HG03139 (cell line): ENCODE data around the gene SEMA4D.

Source experiments
- ATAC-seq: cut with Tn5 transposase; IDR thresholded peaks from one replicate; pipeline ENCODE4 v1.9.1; 2021; ENCODE audit not compliant: unreplicated experiment

Gene SEMA4D

GRCh38 chr9:89414670-89415324 is 83.1 kb downstream of the SEMA4D start:
- ATAC-seq: no peak

- ATAC-seq: no peak
Observed at GRCh38 chr9:89413963-89414638, 83.8 kb downstream of the SEMA4D start.

GRCh38 chr9:89412951-89413350 is 85.0 kb downstream of the SEMA4D start:
- ATAC-seq: no peak

GRCh38 chr9:89412541-89412940 is 85.4 kb downstream of the SEMA4D start:
- ATAC-seq: no peak

- ATAC-seq: no peak
Observed at GRCh38 chr9:89411759-89412158, 86.2 kb downstream of the SEMA4D start.

GRCh38 chr9:89410641-89411350 is 87.1 kb downstream of the SEMA4D start:
- no peak for ATAC-seq

- no peak for ATAC-seq
Observed at GRCh38 chr9:89410022-89410421, 87.9 kb downstream of the SEMA4D start.

GRCh38 chr9:89409466-89409865 is 88.4 kb downstream of the SEMA4D start:
- no peak for ATAC-seq

GRCh38 chr9:89408628-89409101 is 89.2 kb downstream of the SEMA4D start:
- peak; percentile 34 for ATAC-seq

GRCh38 chr9:89407070-89407469 is 90.8 kb downstream of the SEMA4D start:
- no peak for ATAC-seq

GRCh38 chr9:89405826-89406225 is 92.1 kb downstream of the SEMA4D start:
- peak; percentile 54 for ATAC-seq

- no peak for ATAC-seq
Observed at GRCh38 chr9:89404074-89404473, 93.8 kb downstream of the SEMA4D start.

GRCh38 chr9:89402695-89403427 is 95.1 kb downstream of the SEMA4D start:
- ATAC-seq: no peak

- peak; percentile 66 for ATAC-seq
Observed at GRCh38 chr9:89400403-89401116, 97.4 kb downstream of the SEMA4D start.

- ATAC-seq: no peak
Observed at GRCh38 chr9:89398621-89399020, 99.3 kb downstream of the SEMA4D start.

- ATAC-seq: no peak
Observed at GRCh38 chr9:89397471-89397870, 100.4 kb downstream of the SEMA4D start.

- ATAC-seq: no peak
Observed at GRCh38 chr9:89395931-89396710, 101.8 kb downstream of the SEMA4D start.

GRCh38 chr9:89394412-89394811 is 103.5 kb downstream of the SEMA4D start:
- ATAC-seq: no peak

- ATAC-seq: no peak
Observed at GRCh38 chr9:89391585-89391984, 106.3 kb downstream of the SEMA4D start.

- ATAC-seq: no peak
Observed at GRCh38 chr9:89390578-89391116, 107.3 kb downstream of the SEMA4D start.
